Measurements from ENCODE around the gene LUZP1. TPM values are rescaled to one million over a fixed set of nuclear protein-coding genes. Genes with fewer than 3 reads are reported as not detected.

LUZP1 gene
- total RNA-seq, 1 experiment from 2014 or later: 22.4 TPM

GRCh38 chr1:23149114-23149513, 19.5 kb downstream of the LUZP1 start:
- peaks cover 0 to 4% of the 10 kb centered on the region in 2 experiments; a peak in 1 of 4 replicates for H3K36me3 ChIP-seq (ENCODE audit: control insufficient read depth in 1 of 2, insufficient read depth in 2 of 2, low read length in 2 of 2)
- H3K27ac ChIP-seq (ENCODE audit: low read depth, low read length): no peak overlapping the region
- peaks cover 8 to 11% of the 10 kb centered on the region in 2 experiments; a peak in 3 of 4 replicates for H3K4me1 ChIP-seq (ENCODE audit: control insufficient read depth in 1 of 2, insufficient read depth in 2 of 2, low read length in 2 of 2)
- TF ChIP-seq CEBPB (IDR thresholded peaks at IDR 0.05; ENCODE audit: low read depth) (no peak), EZH2 (IDR thresholded peaks at IDR 0.05) (no peak), EZH2phosphoT487 (IDR thresholded peaks at IDR 0.05; ENCODE audit: borderline replicate concordance) (no peak), RAD21 (IDR thresholded peaks at IDR 0.05; ENCODE audit: low read depth) (no peak), EGR1 (IDR thresholded peaks at IDR 0.05; ENCODE audit: low read depth) (no peak), FOSL1 (IDR thresholded peaks at IDR 0.05; ENCODE audit: low read depth) (no peak), CBX3 (IDR thresholded peaks at IDR 0.05; ENCODE audit: low read depth) (no peak), SIN3A (IDR thresholded peaks at IDR 0.05; ENCODE audit: low read depth) (no peak), ZNF274 (IDR thresholded peaks at IDR 0.05; ENCODE audit: low read depth, low read length) (no peak), CTCF (IDR thresholded peaks at IDR 0.05 in 2 of 3, conservative IDR thresholded peaks at IDR 0.05 in 1 of 3; ENCODE audit: borderline replicate concordance in 1 of 3, insufficient read depth in 1 of 3, low read depth in 2 of 3, low read length in 2 of 3) (no peak), POLR2A (IDR thresholded peaks at IDR 0.05; ENCODE audit: borderline replicate concordance, extremely low read depth, insufficient read depth, insufficient read length) (no peak), ATF3 (IDR thresholded peaks at IDR 0.05) (no peak), POLR2AphosphoS5 (IDR thresholded peaks at IDR 0.05; ENCODE audit: low read depth, low read length) (no peak), SP1 (IDR thresholded peaks at IDR 0.05; ENCODE audit: low read depth) (no peak), SRF (IDR thresholded peaks at IDR 0.05; ENCODE audit: low read depth) (no peak), YY1 (IDR thresholded peaks at IDR 0.05; ENCODE audit: extremely low read depth, insufficient replicate concordance, low read depth, low read length) (no peak)
- TF ChIP-seq, protein P1, sequence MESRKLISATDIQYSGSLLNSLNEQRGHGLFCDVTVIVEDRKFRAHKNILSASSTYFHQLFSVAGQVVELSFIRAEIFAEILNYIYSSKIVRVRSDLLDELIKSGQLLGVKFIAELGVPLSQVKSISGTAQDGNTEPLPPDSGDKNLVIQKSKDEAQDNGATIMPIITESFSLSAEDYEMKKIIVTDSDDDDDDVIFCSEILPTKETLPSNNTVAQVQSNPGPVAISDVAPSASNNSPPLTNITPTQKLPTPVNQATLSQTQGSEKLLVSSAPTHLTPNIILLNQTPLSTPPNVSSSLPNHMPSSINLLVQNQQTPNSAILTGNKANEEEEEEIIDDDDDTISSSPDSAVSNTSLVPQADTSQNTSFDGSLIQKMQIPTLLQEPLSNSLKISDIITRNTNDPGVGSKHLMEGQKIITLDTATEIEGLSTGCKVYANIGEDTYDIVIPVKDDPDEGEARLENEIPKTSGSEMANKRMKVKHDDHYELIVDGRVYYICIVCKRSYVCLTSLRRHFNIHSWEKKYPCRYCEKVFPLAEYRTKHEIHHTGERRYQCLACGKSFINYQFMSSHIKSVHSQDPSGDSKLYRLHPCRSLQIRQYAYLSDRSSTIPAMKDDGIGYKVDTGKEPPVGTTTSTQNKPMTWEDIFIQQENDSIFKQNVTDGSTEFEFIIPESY (IDR thresholded peaks at IDR 0.05; ENCODE audit: extremely low read depth, insufficient replicate concordance, low read length): no peak
- TF ChIP-seq, protein P2, sequence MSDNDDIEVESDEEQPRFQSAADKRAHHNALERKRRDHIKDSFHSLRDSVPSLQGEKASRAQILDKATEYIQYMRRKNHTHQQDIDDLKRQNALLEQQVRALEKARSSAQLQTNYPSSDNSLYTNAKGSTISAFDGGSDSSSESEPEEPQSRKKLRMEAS (IDR thresholded peaks at IDR 0.05): no peak
- TF ChIP-seq, protein P3, sequence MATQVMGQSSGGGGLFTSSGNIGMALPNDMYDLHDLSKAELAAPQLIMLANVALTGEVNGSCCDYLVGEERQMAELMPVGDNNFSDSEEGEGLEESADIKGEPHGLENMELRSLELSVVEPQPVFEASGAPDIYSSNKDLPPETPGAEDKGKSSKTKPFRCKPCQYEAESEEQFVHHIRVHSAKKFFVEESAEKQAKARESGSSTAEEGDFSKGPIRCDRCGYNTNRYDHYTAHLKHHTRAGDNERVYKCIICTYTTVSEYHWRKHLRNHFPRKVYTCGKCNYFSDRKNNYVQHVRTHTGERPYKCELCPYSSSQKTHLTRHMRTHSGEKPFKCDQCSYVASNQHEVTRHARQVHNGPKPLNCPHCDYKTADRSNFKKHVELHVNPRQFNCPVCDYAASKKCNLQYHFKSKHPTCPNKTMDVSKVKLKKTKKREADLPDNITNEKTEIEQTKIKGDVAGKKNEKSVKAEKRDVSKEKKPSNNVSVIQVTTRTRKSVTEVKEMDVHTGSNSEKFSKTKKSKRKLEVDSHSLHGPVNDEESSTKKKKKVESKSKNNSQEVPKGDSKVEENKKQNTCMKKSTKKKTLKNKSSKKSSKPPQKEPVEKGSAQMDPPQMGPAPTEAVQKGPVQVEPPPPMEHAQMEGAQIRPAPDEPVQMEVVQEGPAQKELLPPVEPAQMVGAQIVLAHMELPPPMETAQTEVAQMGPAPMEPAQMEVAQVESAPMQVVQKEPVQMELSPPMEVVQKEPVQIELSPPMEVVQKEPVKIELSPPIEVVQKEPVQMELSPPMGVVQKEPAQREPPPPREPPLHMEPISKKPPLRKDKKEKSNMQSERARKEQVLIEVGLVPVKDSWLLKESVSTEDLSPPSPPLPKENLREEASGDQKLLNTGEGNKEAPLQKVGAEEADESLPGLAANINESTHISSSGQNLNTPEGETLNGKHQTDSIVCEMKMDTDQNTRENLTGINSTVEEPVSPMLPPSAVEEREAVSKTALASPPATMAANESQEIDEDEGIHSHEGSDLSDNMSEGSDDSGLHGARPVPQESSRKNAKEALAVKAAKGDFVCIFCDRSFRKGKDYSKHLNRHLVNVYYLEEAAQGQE (IDR thresholded peaks at IDR 0.05; ENCODE audit: low read depth): no peak
- ChIA-PET RAD21 (ENCODE audit: low non-redundant PET in 1 of 2, low total read pairs in 2 of 2, uncharacterized antibody in 2 of 2, unreplicated experiment in 2 of 2) (interaction anchor here in 1 of 2 experiments (0.6 kb wide), 1 partner anchor 17 kb away, joined by 4 read pairs; no protein-coding TSS in a partner anchor), POLR2A (interaction anchor here (1.0 kb wide), 1 partner anchor 12 kb away, joined by 5 read pairs; no protein-coding TSS in a partner anchor), CTCF (no interaction called here)
- ATAC-seq: no peak
- DNase-seq (ENCODE audit: low read depth, low spot score): no peak
- no peaks in the 10 kb centered on the region for H3K9me2 ChIP-seq (ENCODE audit: insufficient read depth)
- no TSS peak for BruUV-seq (replicated peaks)
- H3K4me3 ChIP-seq (replicated peaks in 1 of 2; ENCODE audit: low read depth in 1 of 2, low read length in 2 of 2): no peak overlapping the region
- no peaks in the 10 kb centered on the region for H3K27me3 ChIP-seq (ENCODE audit: insufficient read depth, low read length)
- H4K20me1 ChIP-seq (ENCODE audit: insufficient read depth): no peaks in the 10 kb centered on the region; the same call in 1 of the 2 replicates
- no peaks in the 10 kb centered on the region for H3K9me3 ChIP-seq (ENCODE audit: control insufficient read depth in 1 of 2, insufficient read depth in 1 of 2, low read depth in 1 of 2, low read length in 2 of 2)
- H3K79me2 ChIP-seq (ENCODE audit: insufficient read depth, low read length): peaks cover 81% of the 10 kb centered on the region
- H2AFZ ChIP-seq (ENCODE audit: low read depth, low read length, poor library complexity, severe bottlenecking): no peak overlapping the region
- no peak overlapping the region for H3K4me2 ChIP-seq (ENCODE audit: low read length)
- intact Hi-C loops (cut with micrococcal nuclease): no loop called here
- no peak overlapping the region for H3K9ac ChIP-seq (ENCODE audit: low read length)
